Gastroesophageal sphincter (tissue), 3 donors: ENCODE results near the gene TMEM164.

Experiments used
- CTCF ChIP-seq, 4 experiments: fragments of 200-600 bp in 2 of 4; fragments of 450-650 bp in 2 of 4; sonication (generic) in 1 of 4; IDR thresholded peaks; one replicate each; pipeline ENCODE4 v1.5.1; 2017 to 2019; ENCODE audit warnings: antibody characterized with exemption in 4 of 4, mild to moderate bottlenecking in 2 of 4, moderate library complexity in 2 of 4
- EP300 ChIP-seq: sonication (generic); formaldehyde crosslinking; IDR thresholded peaks from one replicate; pipeline ENCODE4 v1.6.1; 2017; ENCODE audit warnings: antibody characterized with exemption, mild to moderate bottlenecking
- POLR2A ChIP-seq, 2 donors: fragments of 450-650 bp; IDR thresholded peaks; one replicate each; pipeline ENCODE4 v1.6.1; 2017; ENCODE audit warnings: antibody characterized with exemption in 2 of 2, mild to moderate bottlenecking in 2 of 2, moderate library complexity in 1 of 2
- POLR2AphosphoS5 ChIP-seq: sonication (generic); formaldehyde crosslinking; IDR thresholded peaks from one replicate; pipeline ENCODE4 v1.6.1; 2017; ENCODE audit warnings: antibody characterized with exemption

- TF ChIP-seq CTCF (IDR thresholded peaks at IDR 0.05) (peak in 1 of 4 experiments; percentile 23), POLR2A (IDR thresholded peaks at IDR 0.05) (no peak), POLR2AphosphoS5 (no peak), EP300 (no peak)
Measured at GRCh38 chrX:110125446-110126162, 122.7 kb downstream of the TMEM164 start.
